CMK (cell line): Measurements from ENCODE around the gene ARL4D.
"Not testable (repeated sequence)": the region's sequence is repeated elsewhere in the genome, so short reads cannot be mapped to it uniquely, and the experiment has no call there.

Source experiments
- DNase-seq: peaks from one replicate; pipeline ENCODE4 v3.0.0-alpha.2; 2010; ENCODE audit warnings: low read depth

Gene ARL4D

GRCh38 chr17:43369986-43370385, 28.8 kb upstream of the ARL4D start:
- DNase-seq, result no peak

DNA sequence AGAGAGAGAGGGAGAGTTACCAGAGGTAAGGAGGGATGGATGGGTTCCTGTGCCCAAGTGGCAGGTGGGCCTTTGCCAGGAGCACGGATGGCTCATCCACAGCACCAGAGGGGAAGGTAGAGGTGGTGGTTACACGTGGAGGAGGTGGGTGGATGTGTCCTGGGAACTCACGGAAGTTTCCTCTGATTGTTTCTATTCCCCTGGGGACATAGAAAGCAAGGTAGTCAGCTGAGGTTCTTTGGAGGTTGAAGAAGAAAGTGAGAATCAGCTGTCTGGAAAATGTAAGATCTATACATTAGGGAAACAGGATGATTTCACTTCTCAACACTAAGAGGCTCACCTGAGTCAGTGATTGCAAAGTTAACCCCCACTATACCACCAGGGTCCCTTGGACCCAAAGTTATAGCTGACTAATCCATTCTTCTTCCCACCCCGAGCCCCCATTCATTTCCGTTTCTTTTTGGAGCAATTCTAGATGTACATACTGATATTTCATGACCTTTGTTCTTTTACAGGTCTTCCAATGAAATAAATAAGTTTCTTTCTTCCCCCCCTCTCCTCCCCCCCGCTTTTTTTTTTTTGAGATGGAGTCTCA, 27.5 kb upstream of the ARL4D start:
- DNase-seq, result no peak

GRCh38 chr17:43372273-43372911, 26.4 kb upstream of the ARL4D start:
- DNase-seq, result no peak

GRCh38 chr17:43373356-43373755, 25.4 kb upstream of the ARL4D start:
- no peak for DNase-seq

DNA sequence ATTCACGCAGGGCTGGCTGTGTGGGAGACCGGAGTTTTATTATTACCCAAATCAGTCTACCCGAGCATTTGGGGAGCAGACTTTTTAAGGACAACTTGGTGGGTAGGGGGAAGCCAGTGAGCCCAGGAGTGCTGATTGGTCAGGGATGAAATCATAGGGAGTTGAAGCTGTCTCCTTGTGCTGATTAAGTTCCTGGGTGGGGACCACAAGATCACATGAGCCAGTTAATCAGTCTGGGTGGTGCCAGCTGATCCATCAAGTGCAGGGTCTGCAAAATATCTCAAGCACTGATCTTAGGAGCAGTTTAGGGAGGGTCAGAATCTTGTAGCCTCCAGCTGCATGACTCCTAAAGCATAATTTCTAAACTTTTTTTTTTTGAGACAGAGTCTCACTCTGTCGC, 22.9 kb upstream of the ARL4D start:
- not testable (repeated sequence) for DNase-seq

DNA sequence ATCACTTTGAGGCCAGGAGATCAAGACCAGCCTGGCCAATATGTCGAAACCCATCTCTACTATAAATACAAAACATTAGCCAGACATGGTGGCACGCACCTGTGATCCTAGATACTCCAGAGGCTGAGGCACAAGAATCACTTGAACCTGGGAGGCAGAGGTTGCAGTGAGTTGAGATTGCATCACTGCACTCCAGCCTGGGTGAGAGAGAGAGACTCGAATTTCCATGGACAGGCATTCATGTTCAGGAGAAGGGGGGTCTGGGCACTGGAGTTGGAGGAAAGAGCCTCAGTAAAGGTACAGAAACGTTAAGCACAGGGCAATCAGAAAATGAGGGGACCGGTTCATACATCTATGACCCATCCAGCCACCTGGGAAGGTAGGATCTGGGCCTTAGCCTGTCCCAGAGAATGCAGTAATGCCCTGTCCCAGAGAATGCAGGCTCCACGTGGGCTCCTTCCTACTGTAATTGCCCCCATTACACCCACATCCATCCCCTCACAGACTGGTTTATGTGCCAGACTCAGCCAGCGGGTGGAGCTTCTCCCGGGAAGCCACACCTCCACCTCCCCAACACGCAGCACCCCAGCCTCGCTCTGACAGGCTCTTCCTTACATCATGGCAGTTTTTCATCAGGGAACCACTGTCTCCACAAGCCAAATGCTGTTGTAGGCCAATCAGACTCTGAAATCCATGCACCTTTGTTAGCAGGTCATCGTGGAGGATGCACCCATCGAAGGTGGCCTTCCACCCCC, 21.6 kb upstream of the ARL4D start:
- DNase-seq, result no peak

- DNase-seq, result no peak
These were observed 20.0 kb upstream of the ARL4D start for GRCh38 chr17:43378766-43379165.

GRCh38 chr17:43380307-43380706, 18.5 kb upstream of the ARL4D start:
- DNase-seq, result no peak

GRCh38 chr17:43381204-43381603, 17.6 kb upstream of the ARL4D start:
- DNase-seq, result no peak

DNA sequence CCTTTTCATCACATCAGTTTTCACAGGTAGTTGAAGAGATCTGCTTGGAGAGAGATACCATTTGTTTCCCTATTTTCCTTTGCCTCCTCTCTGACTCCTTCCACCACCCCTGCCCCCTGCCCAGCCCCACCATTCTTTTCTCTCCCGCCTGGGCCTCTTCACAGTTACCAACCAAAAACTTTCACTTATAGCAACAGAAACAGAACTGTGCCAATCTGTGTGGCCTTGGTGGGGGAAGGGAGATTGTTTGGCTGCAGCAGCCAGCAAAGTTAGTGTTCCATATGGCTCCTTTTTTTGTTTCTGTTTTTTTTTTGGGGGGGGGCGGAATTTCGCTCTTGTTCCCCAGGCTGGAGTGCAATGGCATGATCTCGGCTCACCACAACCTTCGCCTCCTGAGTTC, 17.2 kb upstream of the ARL4D start:
- DNase-seq, result no peak

GRCh38 chr17:43382776-43383175, 16.0 kb upstream of the ARL4D start:
- no peak for DNase-seq

DNA sequence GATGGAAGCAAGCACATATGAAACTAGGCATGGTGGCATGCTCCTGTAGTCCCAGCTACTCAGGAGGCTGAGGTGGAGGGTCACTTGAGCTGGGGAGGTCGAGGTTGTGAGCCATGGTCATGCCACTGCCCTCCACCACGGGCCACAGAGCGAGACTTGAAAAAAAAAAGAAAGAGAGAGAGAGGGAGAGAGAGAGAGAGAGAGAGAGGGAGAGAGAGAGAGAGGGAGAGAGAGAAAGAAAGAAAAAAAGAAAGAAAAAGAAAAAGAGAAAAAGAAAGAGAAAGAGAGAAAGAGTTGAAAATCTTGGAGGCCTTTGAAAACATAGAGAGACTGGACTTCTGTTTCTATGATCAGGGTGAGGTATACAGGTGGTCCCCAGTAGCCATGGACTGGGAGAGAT, 15.4 kb upstream of the ARL4D start:
- no peak for DNase-seq

DNA sequence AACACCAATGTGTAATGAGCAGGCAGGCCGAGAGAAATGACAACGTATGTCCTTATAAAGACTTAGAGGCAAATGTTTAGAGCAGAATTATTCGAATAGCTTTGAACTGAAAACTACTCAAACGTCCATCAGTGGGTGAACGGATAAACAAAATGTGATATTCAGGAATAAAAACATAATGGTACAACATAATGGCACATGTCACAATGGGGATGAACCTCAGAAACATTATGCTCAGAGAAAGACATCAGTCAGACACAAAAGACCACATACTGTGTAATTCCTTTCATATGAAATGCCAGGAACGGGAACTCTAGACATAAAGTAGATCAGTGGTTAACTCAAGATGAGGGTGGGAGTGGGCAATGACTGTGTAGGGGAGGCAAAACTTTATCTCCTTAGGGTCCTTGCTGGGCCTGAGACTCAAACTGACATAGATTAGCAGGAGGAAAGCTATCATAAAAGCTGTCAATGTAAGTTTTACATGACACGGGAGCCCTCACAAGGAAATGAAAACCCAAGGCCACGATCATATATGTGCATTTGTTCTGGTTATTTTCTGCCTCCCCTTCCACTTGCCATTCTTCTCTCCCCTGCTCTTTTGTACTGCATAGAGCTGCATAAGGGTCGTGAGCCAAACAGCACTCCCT, 14.8 kb upstream of the ARL4D start:
- no peak for DNase-seq

GRCh38 chr17:43384476-43384862, 14.3 kb upstream of the ARL4D start:
- DNase-seq, result no peak

GRCh38 chr17:43385046-43385831, 13.6 kb upstream of the ARL4D start:
- DNase-seq, result no peak

- DNase-seq, result peak; percentile 93
These were observed 10.3 kb upstream of the ARL4D start for GRCh38 chr17:43388359-43389045.

DNA sequence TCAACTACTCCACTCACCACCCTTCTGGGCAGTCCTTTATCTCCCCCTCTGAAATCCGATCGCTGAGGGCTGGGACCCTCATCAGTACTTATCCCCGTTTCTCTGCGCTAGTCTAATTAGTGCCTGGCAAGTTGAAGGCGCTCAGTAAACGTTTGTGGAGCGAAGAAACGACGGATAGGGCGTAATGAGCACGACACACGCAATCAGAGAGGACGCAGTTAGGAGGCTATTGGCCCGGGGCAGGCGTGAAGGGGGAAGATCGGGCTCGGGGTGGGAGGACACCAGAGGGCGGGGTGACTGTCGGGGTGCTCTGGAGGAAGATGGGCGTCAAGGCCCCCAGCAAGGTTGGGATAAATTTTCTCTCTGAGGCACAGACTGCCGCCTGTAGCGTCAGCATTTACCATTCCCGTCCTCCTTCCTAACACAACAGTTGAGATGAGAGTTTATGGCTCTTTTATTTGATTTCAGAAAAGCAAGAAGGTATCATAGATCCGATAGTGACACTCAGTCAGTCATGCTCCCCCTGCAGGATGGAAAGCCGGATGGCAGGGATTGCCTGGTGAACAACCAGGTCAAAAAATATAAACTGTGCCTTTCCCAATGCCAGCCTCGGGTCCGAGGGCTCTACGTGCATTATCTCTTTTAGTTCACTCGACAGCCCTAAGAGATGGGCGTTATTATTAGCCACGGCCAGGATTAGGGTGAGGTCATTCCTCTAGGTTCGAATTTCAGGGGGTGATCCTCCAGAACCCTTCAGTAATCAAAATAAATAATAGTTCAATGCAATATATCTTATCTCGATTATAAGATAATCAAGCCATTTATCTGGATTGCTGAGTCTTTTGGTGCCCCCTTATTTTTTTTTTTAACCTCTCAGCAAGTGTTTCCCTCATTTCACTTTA, 9.5 kb upstream of the ARL4D start:
- no peak for DNase-seq

- DNase-seq, result no peak
These were observed 6.4 kb upstream of the ARL4D start for GRCh38 chr17:43392397-43392796.

DNA sequence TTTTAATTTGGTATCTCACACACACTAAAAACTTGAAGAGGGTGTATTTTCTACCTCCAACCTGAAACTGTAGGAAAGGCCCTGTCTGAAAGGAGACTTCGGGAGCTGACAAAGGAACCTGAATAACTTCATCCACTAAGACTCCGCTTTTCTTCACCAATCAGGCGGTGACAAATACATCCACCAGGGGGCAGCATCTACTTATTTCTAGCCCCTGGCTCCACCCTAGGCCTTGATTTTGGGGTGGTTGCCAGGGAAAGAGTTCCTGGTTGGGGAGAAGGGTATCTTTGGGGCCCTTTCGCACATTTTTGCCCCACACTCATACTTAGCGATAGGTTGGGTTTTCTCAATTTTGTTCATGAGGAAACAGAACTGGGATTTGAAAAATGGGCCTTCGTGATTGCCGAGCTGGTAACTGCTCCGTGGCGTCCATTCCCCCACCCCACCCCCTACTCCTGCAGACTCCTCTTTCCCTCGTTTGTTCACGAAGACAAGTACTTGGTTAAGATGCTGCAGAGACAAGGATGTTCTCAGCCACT, 4.8 kb upstream of the ARL4D start:
- peak; percentile 60 for DNase-seq

GRCh38 chr17:43394696-43395095, 4.1 kb upstream of the ARL4D start:
- not testable (repeated sequence) for DNase-seq
